ENCODE results near the gene HLA-DQA1.
A peak's percentile ranks its signal among the peaks of the same experiment; 100 is the strongest.
"Not testable (repeated sequence)": the region's sequence is repeated elsewhere in the genome, so short reads cannot be mapped to it uniquely, and the experiment has no call there.

Gene HLA-DQA1

GRCh38 chr6:32637219-32637880 is at the start of gene HLA-DQA1:
Gene HLA-DQA1, plus strand, starts transcription at chr6:32637406. Its CDS starts 53 bp downstream, at chr6:32637459.
- TF ChIP-seq CTCF (IDR thresholded peaks at IDR 0.05; ENCODE audit: low read length, missing control alignments), result no peak
- no peak for DNase-seq (ENCODE audit: low read depth)
- H3K4me3 ChIP-seq (replicated peaks; ENCODE audit: low read depth, low read length), result no peak within 1 kb of the TSS

- TF ChIP-seq CTCF (IDR thresholded peaks at IDR 0.05; ENCODE audit: low read length, missing control alignments), result no peak
Observed at GRCh38 chr6:32588156-32588555, 49.0 kb upstream of the HLA-DQA1 start.

DNA sequence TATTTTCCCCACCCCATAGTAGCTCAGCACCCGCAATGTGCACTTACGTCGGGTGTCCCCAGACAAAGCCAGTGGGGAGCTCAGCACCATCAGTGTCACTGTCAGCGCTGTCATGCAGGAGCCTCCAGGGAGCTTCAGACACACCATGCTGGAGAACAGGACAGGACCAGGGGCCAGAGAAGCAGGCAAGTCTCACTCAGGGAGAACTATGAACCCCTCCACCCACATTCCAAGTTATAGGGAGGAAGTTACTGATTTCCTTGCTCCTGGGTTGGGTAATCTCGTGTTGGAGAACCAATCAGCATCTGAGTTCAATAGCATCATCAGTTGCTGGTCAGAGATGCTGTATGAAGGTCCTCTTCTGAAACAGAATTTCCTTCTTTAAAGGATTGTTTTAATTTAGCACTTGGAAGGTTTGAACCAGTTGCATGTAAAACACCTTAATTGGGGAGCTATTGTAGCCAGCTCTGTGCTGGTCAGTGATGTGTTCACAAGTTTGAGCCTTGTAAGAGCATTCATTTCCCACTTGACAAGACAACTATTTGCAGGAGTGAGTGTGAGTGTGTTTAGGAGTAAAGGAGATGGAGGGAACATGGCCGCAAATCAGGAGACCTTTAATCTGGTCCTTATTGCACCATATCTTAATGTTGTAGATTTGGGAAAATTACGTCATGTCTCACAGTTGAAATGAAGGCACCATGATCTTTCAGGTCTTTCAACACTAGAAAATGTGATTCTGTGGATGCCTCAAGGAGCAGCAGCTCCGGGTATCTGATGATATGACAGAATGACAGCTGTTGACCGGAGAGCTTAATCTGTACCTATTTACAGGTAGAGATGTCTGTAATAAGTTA is 47.4 kb upstream of the HLA-DQA1 start, which contains the start of gene HLA-DRB1:
HLA-DRB1 (minus strand) TSS at position 253 of the 854 bp plus-strand sequence; CDS start at position 147, 106 bp downstream.
- no peak for TF ChIP-seq CTCF (IDR thresholded peaks at IDR 0.05; ENCODE audit: low read length, missing control alignments)
- H3K4me3 ChIP-seq (replicated peaks; ENCODE audit: low read depth, low read length), result no peak within 1 kb of the TSS
- DNase-seq (ENCODE audit: low read depth), result peak; percentile 24

More at GRCh38 chr6:32588156-32588555, 49.0 kb upstream of the HLA-DQA1 start:
- no peak overlapping the region for H3K4me3 ChIP-seq (replicated peaks; ENCODE audit: low read depth, low read length)
- no peak for DNase-seq (ENCODE audit: low read depth)

GRCh38 chr6:32590713-32591112 is 46.5 kb upstream of the HLA-DQA1 start:
- not testable (repeated sequence) for DNase-seq (ENCODE audit: low read depth); H3K4me3 ChIP-seq (replicated peaks; ENCODE audit: low read depth, low read length)

- DNase-seq (ENCODE audit: low read depth), result no peak
- H3K4me3 ChIP-seq (replicated peaks; ENCODE audit: low read depth, low read length), result no peak overlapping the region
- TF ChIP-seq CTCF (IDR thresholded peaks at IDR 0.05; ENCODE audit: low read length, missing control alignments), result no peak
Observed at GRCh38 chr6:32597024-32597423, 40.2 kb upstream of the HLA-DQA1 start.

- no peak for DNase-seq (ENCODE audit: low read depth)
- no peak for TF ChIP-seq CTCF (IDR thresholded peaks at IDR 0.05; ENCODE audit: low read length, missing control alignments)
- H3K4me3 ChIP-seq (replicated peaks; ENCODE audit: low read depth, low read length), result no peak overlapping the region
Observed at GRCh38 chr6:32602383-32602782, 34.8 kb upstream of the HLA-DQA1 start.

DNA sequence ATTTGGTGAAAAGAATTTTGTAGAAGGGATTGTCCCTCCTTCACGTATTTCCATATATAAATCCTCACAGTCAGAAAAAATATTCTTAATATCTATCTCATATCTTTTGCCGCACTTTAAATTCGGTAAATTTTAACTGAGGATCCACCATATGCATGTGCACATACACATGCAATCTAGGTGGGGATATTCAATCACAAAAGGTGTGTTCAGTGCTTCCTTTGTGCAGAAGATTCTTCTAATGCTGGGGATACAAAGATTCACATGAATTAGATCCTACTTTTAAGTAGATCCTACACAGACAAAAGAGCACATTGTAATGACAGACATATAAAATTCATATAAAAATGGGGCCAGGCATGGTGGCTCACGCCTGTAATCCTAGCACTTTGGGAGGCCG is 34.0 kb upstream of the HLA-DQA1 start:
- TF ChIP-seq CTCF (IDR thresholded peaks at IDR 0.05; ENCODE audit: low read length, missing control alignments), result no peak
- DNase-seq (ENCODE audit: low read depth), result no peak
- H3K4me3 ChIP-seq (replicated peaks; ENCODE audit: low read depth, low read length), result no peak overlapping the region

Measured in fibroblast of pulmonary artery (primary cell).